IgD-negative memory B cell (primary cell): ENCODE data around the gene SRD5A1. TPM values are rescaled to one million over a fixed set of nuclear protein-coding genes. Genes with fewer than 3 reads are reported as not detected.

ENCODE experiments used
- H3K27ac Mint-ChIP-seq, 3 donors: one replicate each; pipeline ENCODE4 v1.8.0; 2020 to 2022; ENCODE audit warnings: mild to moderate bottlenecking in 3 of 3, mixed read lengths in 3 of 3, moderate library complexity in 1 of 3
- H3K27me3 Mint-ChIP-seq: one replicate; pipeline ENCODE4 v1.8.0; 2021; ENCODE audit warnings: mixed read lengths
- H3K36me3 Mint-ChIP-seq: one replicate; pipeline ENCODE4 v1.8.0; 2020; ENCODE audit warnings: mild to moderate bottlenecking, mixed read lengths
- H3K4me1 Mint-ChIP-seq, 3 donors: one replicate each; pipeline ENCODE4 v1.8.0; 2020 to 2022; ENCODE audit warnings: mixed read lengths in 3 of 3, mild to moderate bottlenecking in 1 of 3
- H3K4me3 Mint-ChIP-seq, 4 donors: one replicate each; pipeline ENCODE4 v1.8.0; 2020 to 2022; ENCODE audit warnings: mild to moderate bottlenecking in 4 of 4, mixed read lengths in 4 of 4, moderate library complexity in 3 of 4
- H3K9me3 Mint-ChIP-seq, 3 donors: one replicate each; pipeline ENCODE4 v1.8.0; 2020 to 2021; ENCODE audit warnings: mixed read lengths in 3 of 3, mild to moderate bottlenecking in 1 of 3
- polyA plus RNA-seq: library from polyadenylated mRNA; unstranded; fragments of 300-500 nt; fragmentation: Illumina TruSeq; gene quantifications from one replicate; pipeline ENCODE4 v1.2.3, GENCODE V29; 2021

The SRD5A1 gene
- polyA plus RNA-seq, 1 donor from 2014 or later, result 14.9 TPM

- no peaks in the 10 kb centered on the region for H3K27me3 Mint-ChIP-seq
- no peak overlapping the region for H3K4me3 Mint-ChIP-seq
- peaks cover 13% of the 10 kb centered on the region for H3K36me3 Mint-ChIP-seq
- no peak overlapping the region for H3K27ac Mint-ChIP-seq
- H3K4me1 Mint-ChIP-seq, result peaks cover 0 to 1% (median 0%) of the 10 kb centered on the region in 3 donors
- no peaks in the 10 kb centered on the region for H3K9me3 Mint-ChIP-seq
Measured at GRCh38 chr5:6597557-6597956, 35.7 kb upstream of the SRD5A1 start.

GRCh38 chr5:6598351-6598900, 34.8 kb upstream of the SRD5A1 start:
- Mint-ChIP-seq H3K9me3 (no peaks in the 10 kb centered on the region), H3K27ac (no peak overlapping the region), H3K4me3 (no peak overlapping the region), H3K4me1 (peaks cover 0 to 1% (median 0%) of the 10 kb centered on the region in 3 donors), H3K27me3 (no peaks in the 10 kb centered on the region), H3K36me3 (peaks cover 13% of the 10 kb centered on the region)

DNA sequence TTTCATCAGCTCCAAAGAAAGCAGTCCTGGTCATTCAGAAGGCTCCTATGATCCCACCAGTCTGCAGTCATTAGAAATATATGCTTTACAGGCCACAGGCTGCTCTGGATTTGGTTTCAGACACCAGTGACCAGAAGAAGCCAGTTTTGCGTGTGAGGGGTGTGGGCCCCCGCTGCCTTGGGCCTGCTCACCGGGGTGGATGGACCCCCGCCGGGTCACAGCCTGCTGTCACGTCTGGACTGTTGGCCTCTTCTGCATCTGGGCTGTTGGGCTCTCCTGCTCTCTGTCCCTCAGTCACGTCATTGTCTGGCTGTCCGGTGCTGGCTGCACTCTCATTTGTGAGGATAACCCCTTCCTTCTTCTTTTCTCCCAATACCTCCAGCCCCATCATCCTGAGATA, 33.5 kb upstream of the SRD5A1 start:
- Mint-ChIP-seq H3K36me3 (peaks cover 13% of the 10 kb centered on the region), H3K4me3 (no peak overlapping the region)

GRCh38 chr5:6601271-6601670, 32.0 kb upstream of the SRD5A1 start:
- Mint-ChIP-seq H3K27me3 (no peaks in the 10 kb centered on the region), H3K36me3 (peaks cover 16% of the 10 kb centered on the region), H3K4me1 (peaks cover 0 to 1% (median 0%) of the 10 kb centered on the region in 3 donors), H3K27ac (no peak overlapping the region), H3K4me3 (no peak overlapping the region), H3K9me3 (no peaks in the 10 kb centered on the region)

More for the DNA sequence above, 33.5 kb upstream of the SRD5A1 start:
- Mint-ChIP-seq H3K27me3 (no peaks in the 10 kb centered on the region), H3K9me3 (no peaks in the 10 kb centered on the region), H3K4me1 (peaks cover 0 to 3% (median 0%) of the 10 kb centered on the region in 3 donors), H3K27ac (no peak overlapping the region)

GRCh38 chr5:6601816-6602215, 31.4 kb upstream of the SRD5A1 start:
- Mint-ChIP-seq H3K27me3 (no peaks in the 10 kb centered on the region), H3K27ac (no peak overlapping the region)

DNA sequence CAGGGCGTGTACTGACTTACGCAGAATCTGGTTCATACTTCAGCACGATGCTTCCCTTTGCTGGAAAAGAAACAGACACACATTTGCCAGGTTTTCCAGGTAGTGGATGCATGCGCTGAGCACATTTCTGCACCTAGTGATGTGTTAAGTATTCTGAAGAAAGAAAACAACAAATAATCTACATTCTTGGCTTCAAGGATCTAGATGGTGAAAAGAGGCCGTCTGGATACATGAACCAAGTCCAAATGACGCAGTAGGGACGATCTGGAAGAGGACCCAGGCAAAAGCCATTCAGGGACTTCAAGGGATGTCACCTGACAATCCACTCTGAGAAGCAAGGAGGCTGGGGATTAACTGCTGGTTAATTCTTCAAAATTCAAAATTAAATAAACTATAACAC, 30.8 kb upstream of the SRD5A1 start:
- H3K36me3 Mint-ChIP-seq, result peaks cover 12% of the 10 kb centered on the region
- no peaks in the 10 kb centered on the region for H3K27me3 Mint-ChIP-seq
- no peaks in the 10 kb centered on the region for H3K9me3 Mint-ChIP-seq
- H3K4me1 Mint-ChIP-seq, result peaks cover 0 to 1% (median 0%) of the 10 kb centered on the region in 3 donors
- H3K4me3 Mint-ChIP-seq, result no peak overlapping the region
- no peak overlapping the region for H3K27ac Mint-ChIP-seq

More at GRCh38 chr5:6601816-6602215, 31.4 kb upstream of the SRD5A1 start:
- Mint-ChIP-seq H3K36me3 (peaks cover 16% of the 10 kb centered on the region), H3K4me3 (no peak overlapping the region), H3K4me1 (peaks cover 0 to 1% (median 0%) of the 10 kb centered on the region in 3 donors), H3K9me3 (no peaks in the 10 kb centered on the region)

DNA sequence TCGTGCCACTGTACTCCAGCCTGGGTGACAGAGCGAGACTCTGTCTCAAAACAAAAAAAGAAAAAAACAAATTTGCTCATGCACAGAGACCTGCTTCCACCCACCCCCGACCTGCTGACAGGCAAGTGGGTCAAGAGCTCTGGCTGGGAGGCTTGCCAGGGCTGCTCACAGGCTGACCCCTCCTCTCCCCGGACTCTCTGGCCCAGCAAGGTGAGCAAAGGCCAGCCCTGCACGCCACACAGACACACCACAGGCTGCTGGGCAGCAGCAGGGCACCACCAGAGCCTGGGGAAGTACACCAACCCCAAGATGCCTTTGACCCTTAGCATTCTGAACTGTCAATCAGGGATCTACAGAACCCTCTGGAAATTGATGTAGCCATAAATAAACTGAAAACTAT, 29.6 kb upstream of the SRD5A1 start:
- Mint-ChIP-seq H3K4me3 (no peak overlapping the region), H3K36me3 (peaks cover 6% of the 10 kb centered on the region), H3K27ac (no peak overlapping the region)

GRCh38 chr5:6604341-6604740, 28.9 kb upstream of the SRD5A1 start:
- H3K27ac Mint-ChIP-seq, result no peak overlapping the region
- H3K9me3 Mint-ChIP-seq, result no peaks in the 10 kb centered on the region
- H3K27me3 Mint-ChIP-seq, result no peaks in the 10 kb centered on the region
- H3K36me3 Mint-ChIP-seq, result peaks cover 6% of the 10 kb centered on the region
- no peak overlapping the region for H3K4me3 Mint-ChIP-seq
- peaks cover 0 to 4% (median 0%) of the 10 kb centered on the region in 3 donors for H3K4me1 Mint-ChIP-seq

More for the DNA sequence above, 29.6 kb upstream of the SRD5A1 start:
- no peaks in the 10 kb centered on the region for H3K9me3 Mint-ChIP-seq
- peaks cover 0 to 4% (median 0%) of the 10 kb centered on the region in 3 donors for H3K4me1 Mint-ChIP-seq
- H3K27me3 Mint-ChIP-seq, result no peaks in the 10 kb centered on the region

- H3K4me1 Mint-ChIP-seq, result peaks cover 0 to 4% (median 0%) of the 10 kb centered on the region in 3 donors
- H3K27me3 Mint-ChIP-seq, result no peaks in the 10 kb centered on the region
- no peaks in the 10 kb centered on the region for H3K9me3 Mint-ChIP-seq
- peaks cover 8% of the 10 kb centered on the region for H3K36me3 Mint-ChIP-seq
- no peak overlapping the region for H3K4me3 Mint-ChIP-seq
- no peak overlapping the region for H3K27ac Mint-ChIP-seq
Measured at GRCh38 chr5:6604946-6605345, 28.3 kb upstream of the SRD5A1 start.

- Mint-ChIP-seq H3K9me3 (no peaks in the 10 kb centered on the region), H3K4me1 (peaks cover 0 to 4% (median 0%) of the 10 kb centered on the region in 3 donors), H3K36me3 (peaks cover 9% of the 10 kb centered on the region), H3K27me3 (no peaks in the 10 kb centered on the region), H3K4me3 (no peak overlapping the region), H3K27ac (no peak overlapping the region)
Measured at GRCh38 chr5:6606884-6607558, 26.2 kb upstream of the SRD5A1 start.

- Mint-ChIP-seq H3K4me1 (peaks cover 0 to 4% (median 0%) of the 10 kb centered on the region in 3 donors), H3K27me3 (no peaks in the 10 kb centered on the region), H3K27ac (no peak overlapping the region), H3K9me3 (no peaks in the 10 kb centered on the region), H3K4me3 (peak overlapping the region in 1 of 4 donors; percentile 51), H3K36me3 (peaks cover 9% of the 10 kb centered on the region)
Measured at GRCh38 chr5:6607559-6607936, 25.7 kb upstream of the SRD5A1 start.

DNA sequence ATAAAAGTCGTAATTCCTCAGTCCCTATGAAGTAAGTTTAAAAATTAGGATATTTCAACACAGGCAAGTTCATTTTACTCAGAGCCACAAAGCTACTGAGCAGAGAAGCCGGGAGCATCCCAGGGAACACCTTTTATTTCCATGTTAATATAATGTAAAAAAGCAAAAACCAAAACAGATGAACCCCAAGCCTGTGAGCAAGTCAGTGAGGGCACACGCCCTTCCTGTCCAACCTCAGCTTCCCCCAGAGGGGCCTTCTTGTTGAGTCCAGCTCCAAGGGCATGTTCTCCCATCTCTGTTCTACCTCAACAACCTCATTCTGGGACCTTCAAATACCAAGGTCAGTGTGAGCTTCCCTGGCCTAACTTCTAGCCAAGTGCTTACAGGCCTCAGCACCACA, 25.2 kb upstream of the SRD5A1 start:
- Mint-ChIP-seq H3K36me3 (peaks cover 9% of the 10 kb centered on the region), H3K27ac (peak overlapping the region in 1 of 3 donors; percentile 57), H3K4me1 (peaks cover 0 to 4% (median 0%) of the 10 kb centered on the region in 3 donors), H3K9me3 (no peaks in the 10 kb centered on the region), H3K27me3 (no peaks in the 10 kb centered on the region), H3K4me3 (peak overlapping the region in 1 of 4 donors; percentile 51)

DNA sequence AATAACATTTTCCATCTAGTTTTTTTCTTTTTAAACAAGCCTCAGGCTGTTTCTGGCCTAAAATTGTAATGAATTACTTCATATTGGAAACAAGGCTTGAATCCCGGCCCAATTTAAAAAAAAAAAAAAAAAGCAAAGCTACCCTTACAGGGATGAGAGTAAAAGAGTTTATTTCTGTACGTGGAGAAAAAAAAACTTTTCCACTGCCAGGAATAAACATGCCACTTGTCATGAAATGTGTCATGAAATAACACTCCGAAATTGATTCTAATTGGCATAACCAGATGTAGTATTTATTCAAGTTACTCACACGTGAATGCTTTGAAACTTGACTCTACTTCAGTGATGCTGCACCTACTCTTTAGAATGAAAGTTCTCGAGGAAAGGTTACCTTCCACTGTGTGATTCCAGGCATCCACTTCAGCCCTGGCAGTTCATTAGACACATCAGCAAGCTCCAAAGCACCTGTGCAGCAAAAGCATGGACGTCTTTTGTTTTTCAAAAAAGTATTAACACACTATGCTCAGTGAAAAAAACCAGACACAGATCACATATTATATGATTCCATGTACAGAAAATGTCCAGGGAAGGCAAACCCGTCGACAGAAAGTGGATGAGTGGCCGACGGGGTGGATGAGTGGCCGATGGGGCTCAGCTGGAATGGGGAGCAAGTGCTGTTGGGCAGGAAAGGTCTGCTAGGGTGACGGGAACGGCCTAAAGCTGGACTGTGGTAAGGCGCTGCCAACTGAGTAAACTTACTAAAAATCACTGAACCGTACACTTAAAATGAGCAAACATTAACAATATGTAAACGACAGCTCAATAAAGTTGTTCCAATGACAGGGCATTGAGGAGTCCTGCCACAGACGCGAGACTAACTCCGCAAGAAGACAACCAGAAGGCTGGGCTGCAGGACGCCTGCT, 21.6 kb upstream of the SRD5A1 start:
- peaks cover 2 to 4% (median 2%) of the 10 kb centered on the region in 3 donors for H3K4me1 Mint-ChIP-seq
- H3K27me3 Mint-ChIP-seq, result no peaks in the 10 kb centered on the region
- H3K36me3 Mint-ChIP-seq, result peaks cover 8% of the 10 kb centered on the region
- no peak overlapping the region for H3K27ac Mint-ChIP-seq
- no peaks in the 10 kb centered on the region for H3K9me3 Mint-ChIP-seq
- no peak overlapping the region for H3K4me3 Mint-ChIP-seq

GRCh38 chr5:6615034-6615815, 18.0 kb upstream of the SRD5A1 start:
- Mint-ChIP-seq H3K27me3 (no peaks in the 10 kb centered on the region), H3K4me3 (no peak overlapping the region), H3K4me1 (peaks cover 0 to 4% (median 2%) of the 10 kb centered on the region in 3 donors), H3K27ac (no peak overlapping the region), H3K9me3 (no peaks in the 10 kb centered on the region), H3K36me3 (peaks cover 5% of the 10 kb centered on the region)
